Right forelimb (tissue), 1 donor: ENCODE data around the gene EEFSEC.

Source experiments
- DNase-seq: peaks from one replicate; pipeline ENCODE4 v3.0.0-alpha.2; 2018

The EEFSEC gene, protein sequence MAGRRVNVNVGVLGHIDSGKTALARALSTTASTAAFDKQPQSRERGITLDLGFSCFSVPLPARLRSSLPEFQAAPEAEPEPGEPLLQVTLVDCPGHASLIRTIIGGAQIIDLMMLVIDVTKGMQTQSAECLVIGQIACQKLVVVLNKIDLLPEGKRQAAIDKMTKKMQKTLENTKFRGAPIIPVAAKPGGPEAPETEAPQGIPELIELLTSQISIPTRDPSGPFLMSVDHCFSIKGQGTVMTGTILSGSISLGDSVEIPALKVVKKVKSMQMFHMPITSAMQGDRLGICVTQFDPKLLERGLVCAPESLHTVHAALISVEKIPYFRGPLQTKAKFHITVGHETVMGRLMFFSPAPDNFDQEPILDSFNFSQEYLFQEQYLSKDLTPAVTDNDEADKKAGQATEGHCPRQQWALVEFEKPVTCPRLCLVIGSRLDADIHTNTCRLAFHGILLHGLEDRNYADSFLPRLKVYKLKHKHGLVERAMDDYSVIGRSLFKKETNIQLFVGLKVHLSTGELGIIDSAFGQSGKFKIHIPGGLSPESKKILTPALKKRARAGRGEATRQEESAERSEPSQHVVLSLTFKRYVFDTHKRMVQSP

DNA sequence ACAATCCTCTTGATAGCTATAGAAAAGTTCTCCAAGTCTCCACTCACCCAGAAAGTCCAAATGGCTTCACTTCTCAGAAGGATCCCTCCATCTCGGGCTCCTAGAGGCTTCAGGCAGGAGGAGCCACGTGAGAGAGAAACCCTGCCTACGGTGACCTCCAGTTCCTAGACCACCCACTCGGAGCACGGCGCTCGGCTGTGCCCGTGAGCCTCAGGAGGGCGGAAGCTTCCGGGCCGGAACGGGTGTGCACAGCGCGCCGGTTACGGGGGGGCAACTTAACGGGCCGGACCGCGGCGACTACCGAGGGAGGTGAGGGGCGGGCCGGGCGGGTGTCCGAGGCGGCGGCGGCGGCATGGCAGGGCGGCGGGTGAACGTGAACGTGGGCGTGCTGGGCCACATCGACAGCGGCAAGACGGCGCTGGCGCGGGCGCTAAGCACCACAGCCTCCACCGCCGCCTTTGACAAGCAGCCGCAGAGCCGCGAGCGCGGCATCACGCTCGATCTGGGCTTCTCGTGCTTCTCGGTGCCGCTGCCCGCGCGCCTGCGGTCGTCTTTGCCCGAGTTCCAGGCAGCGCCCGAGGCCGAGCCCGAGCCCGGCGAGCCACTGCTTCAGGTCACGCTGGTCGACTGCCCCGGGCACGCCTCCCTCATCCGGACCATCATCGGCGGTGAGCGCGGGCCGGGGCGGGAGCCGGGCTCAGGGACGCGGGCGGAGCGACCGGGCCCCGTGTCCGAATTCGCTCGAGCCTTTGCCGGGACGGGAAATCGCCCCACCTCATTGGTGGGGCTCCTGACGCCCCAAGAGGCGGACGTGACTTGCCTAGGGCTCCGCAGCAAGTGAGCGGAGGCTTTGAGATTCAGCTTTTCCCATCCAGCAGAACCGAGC, at the start of gene EEFSEC:
Gene EEFSEC, plus strand, starts transcription at position 326 of the 886 bp plus-strand sequence. Its CDS starts 27 bp downstream, at position 353.
- peak; percentile 91 for DNase-seq

DNA sequence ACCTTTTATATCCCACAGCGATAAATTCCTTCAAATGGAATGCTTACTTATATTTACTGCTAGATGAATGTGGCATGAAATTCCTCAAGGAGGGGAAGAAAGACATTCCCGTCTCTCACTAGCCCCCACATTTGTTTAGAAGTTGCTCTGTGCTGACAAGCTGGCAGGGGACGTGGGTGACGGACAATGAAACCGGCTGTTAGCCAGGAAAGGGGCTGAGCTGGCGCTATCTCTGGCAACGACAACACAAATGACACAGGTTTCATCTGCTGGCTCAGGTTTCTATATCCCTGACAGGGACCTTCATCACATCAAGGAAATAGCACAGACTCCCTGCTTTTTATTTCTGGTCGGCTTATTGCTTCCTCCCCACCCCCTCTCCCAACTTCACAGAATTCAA, 45.4 kb upstream of the EEFSEC start:
- no peak for DNase-seq

DNA sequence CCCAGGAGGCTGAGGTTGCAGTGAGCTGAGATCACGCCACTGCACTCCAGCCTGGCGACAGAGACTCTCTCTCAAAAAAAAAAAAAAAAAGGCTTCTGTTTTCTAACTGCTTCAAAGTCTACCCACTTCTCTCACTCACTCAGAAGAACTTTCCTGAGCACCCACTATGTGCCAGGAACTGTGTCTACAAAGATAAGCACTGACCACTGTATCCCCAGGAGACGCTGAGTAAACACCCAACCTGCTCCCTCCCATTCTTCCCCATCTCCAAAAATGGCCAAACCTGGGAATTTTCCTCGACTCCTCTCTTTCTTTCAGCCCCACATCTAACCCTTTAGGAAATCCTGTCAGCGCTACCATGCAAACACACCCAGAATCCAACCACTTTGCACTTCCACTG, 42.1 kb upstream of the EEFSEC start:
- no peak for DNase-seq

DNA sequence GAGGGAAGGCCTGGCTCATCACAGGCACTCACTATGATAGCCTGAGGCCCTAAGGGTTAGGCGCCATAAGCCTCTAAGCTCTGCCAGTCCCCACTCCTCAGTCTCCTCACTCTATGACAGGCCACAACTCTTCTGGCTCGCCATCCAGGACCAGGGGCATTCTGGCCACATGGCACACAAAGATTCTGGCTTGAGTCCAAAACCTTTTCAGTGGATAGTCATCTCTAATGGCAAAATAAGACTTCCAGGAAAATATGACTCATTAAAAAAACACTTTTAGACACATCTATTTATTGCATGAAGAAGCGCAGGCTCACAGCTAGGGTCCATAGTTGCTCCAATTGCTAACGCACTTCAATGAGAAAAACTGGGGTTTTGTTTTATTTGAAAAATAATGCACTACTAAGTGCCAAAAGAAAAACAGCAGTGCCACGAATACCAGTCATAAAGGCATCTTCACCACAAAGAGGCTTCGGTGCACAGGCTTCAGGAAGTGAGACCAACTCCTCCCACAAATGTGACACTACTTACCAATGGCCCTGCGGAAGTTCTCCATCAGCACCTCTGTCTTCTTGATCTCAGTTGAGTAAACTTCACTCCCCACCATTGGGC, 40.8 kb upstream of the EEFSEC start:
- no peak for DNase-seq

DNA sequence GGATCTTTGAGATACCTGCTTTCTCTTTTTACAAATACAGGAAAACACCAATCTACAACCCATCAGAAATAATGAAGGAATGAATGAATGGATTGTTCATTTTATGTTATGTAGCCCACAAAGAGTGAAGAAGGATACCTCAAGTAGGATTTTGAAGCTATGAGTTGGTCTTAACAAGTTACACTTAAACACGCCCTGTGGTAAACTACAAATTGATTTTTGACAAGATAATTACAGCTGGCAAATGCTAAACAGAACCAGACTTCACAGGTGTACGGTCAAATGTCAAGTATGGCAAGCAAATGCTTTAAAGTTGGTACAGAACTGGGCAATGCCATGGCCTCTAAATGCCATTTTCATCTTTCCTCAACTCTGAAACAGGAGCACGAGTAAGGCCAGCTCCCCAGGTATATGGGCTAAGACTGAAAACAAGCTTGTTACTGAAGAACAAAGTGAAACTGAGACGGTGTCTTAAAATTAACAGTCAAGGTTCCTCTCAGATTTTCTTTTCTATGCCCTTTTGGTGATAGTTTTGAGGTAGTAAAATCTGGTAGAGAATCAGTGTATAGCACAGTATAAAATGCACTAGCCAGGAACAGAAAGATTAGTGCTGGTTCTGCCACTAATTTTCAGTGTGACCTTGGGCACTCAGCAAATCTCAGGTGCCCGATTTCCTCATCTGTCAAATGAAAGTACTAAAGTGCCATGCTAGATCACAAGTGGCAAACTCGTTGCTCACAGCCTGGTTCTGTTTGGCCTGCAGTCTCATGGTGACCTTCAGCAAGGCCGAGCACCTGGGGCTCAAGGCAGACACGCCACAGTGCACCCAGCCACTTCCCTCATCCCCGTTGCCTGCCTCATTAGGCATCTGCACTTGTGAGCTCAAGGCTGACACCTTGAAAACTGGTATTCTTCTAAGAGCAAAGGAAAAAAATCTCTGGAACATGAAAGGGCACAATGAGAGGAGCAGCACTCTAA, 39.2 kb upstream of the EEFSEC start:
- no peak for DNase-seq

DNA sequence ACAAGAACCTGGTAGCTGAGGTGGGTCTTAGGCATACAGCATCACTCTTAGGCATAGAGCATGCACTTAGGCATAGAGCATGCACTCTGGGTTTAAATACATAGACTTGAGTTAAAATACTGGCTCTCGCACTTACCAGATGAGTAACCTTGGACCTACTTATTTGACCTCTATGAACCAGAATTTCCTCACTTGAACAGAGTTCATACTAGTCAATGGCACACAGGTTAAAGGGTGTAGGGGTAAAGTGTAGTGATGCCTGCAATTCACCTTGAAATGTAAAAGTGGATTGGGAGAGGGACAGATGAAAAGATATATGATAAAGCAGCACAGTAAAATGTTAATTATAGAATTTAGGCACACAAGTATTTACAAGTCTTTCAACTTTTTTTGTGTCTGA, 31.3 kb upstream of the EEFSEC start:
- DNase-seq, result no peak

DNA sequence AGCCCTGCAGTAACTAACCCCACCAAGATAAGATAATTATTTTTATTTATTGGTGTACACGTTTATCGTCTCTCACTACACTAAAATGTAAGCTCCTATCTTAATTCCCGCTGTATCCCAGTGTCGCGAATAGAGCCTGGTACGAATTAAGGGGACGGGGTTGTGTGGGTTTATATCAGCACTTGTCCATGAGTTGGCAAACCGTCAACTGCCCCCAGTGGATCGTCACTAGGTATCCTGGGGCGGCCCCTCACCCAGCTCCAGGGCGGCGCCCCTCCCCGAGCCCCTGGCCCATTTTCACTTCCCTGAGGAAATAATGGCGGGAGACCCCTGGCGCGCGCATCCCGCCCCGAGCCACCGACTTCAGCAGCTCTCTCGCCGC, 30.1 kb upstream of the EEFSEC start:
- DNase-seq, result no peak

DNA sequence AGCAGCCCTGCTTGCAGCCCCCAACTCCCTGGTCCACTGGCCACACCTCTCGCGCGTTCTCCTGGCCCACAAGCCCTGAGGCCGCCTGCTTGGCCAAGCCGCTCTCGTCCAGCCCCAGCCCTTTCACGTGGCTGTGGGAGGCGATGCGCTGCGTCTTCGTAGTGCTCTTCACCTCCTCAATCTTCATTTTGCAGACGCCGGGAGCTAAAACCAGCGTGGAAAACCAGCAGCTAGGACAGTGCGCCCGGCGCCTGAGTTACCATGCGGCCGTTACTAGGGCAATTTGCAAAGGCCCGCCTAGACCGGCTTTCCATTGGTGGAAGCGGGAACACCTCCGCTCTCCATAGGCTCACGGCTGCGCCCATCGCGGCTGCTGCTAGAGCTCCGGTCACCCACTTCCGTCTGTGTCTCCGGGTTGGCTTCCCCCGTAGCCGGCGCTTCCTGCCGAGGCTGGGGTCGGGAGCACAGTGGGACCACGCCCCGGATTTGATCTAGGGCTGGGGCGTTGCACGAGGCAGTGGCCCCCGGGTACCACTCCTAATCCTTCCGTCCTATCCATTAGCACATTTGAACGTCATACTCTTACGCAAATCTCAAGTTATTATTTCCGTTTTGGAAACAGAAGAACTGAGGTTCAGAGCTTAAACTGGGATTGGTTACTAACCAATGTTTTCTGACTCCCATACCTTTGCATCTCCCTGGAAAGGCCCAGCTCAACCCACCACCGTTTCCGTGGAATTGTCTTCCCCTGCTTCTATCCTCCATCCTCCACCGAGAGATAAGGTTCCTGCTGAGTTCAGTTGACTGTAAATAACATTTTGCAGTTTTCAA, 29.5 kb upstream of the EEFSEC start, which contains the start of gene RUVBL1:
Gene RUVBL1, minus strand, starts transcription at position 275 of the 831 bp plus-strand sequence. Its CDS starts 88 bp downstream, at position 187.
- DNase-seq, result peak; percentile 98

DNA sequence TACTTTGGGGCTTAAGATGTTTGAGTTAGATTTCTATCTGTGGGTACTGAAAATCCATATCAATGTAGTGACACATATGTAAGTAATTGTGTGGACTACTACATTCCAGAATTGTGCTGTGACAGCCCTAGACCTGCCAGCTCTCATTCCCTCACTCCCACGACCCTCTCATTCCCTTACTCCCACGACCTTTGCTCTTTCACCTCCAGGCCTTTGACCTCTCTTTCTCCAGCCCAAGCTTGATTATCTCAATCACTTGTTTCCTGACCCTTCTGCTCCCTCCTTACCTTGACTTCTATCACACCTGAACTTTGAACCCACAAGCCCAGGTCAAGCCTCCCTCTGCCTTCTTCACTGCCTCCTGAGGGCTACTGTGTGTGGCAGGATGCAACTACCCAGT, 26.0 kb upstream of the EEFSEC start:
- DNase-seq, result no peak

DNA sequence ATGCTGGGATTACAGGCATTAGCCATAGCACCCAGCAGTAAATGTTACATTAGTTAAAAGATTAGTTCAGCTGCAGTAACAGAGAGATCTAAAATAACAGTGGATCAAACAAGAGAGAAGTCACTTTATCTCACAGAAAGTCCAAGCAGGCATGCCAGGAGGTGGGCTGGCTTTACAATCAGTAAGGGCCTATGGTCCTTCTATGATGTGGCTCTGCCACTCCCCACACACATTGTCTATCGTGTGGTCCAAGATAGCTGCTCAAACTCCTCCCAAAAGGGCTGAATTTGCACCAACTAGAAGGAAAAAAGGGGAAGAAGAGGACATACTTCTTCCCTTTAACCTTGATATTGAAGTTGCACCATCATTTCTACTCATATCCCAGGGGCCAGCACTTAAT, 25.0 kb upstream of the EEFSEC start:
- DNase-seq, result no peak

DNA sequence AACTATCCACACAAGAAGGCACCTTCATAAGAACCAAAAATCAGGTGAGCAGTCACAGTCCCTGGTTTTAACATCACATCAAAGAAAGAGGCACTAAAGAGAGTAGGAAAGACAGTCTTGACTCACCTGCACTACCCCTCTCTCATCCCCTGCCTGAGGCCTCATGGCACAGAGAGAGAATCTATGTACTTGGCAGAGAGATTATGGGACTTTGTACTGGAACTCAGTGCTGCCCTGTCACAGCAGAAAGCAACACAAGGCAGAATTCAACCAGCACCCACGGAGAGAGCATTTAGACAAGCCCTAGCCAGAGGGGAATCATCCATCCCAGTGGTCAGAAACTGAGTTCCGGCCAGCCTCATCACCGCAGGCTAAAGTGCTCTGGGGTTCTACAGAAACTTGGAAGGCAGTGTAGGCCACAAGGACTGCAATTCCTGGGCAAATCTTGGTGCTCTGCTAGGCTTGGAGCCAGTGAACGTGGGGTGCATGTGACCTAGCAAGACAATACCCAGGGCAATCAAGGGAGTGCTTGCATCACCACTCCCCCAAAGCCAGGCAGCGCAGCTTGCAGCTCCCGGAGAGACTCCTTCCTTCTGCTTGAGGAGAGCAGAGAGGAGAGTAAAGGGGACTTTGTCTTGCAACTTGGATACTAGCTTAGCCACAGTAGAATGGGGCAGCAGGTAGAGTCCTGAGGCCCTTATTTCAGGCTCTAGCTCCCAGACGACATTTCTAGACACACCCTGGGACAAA, 21.2 kb upstream of the EEFSEC start:
- no peak for DNase-seq

DNA sequence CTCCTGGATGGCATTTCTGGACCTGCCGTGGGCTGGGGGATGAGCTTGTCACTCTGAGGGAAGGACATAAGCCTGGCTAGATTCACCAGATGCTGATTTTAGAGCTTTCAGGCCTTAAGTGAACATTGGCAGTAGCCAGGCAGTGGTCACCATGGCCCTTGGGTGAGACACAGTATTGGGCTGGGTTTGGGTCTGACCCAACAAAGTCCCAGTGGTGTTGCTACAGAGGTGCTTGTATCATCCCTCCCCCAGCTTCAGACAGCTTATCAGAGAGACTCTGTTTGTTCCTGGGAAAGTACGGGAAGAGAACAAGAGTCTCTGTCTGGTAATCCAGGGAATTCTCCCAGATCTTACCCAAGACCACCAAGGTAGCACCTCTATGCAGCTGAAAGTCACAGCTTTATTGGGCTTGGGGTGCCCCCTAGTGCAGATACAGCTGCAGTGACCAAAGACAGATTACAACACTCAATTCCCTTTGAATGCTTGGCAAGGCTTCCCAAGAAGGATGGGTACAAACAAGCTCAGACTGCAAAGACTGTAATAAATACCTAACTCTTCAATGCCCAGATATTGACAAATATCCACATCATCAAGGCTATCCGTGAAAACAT, 19.9 kb upstream of the EEFSEC start:
- no peak for DNase-seq

DNA sequence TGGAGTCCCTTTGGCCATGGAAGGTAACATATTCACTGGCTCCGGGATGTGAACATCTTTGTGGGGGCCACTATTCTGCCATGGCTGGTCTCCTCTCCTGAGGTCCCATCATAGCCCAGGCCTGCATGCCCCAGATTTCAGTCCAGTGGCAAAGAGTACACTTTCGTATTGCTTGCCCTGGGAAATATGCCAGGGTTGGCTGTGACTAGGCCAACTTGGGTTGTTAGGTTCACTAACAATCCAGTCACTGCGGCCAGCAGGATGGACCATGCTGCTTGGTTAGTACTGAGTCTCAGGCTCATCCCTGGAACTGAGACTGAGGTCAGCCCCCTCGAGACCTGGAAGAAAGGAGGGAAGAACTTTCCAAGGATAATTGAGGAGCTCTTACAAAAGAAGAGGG, 9.8 kb upstream of the EEFSEC start:
- DNase-seq, result no peak

DNA sequence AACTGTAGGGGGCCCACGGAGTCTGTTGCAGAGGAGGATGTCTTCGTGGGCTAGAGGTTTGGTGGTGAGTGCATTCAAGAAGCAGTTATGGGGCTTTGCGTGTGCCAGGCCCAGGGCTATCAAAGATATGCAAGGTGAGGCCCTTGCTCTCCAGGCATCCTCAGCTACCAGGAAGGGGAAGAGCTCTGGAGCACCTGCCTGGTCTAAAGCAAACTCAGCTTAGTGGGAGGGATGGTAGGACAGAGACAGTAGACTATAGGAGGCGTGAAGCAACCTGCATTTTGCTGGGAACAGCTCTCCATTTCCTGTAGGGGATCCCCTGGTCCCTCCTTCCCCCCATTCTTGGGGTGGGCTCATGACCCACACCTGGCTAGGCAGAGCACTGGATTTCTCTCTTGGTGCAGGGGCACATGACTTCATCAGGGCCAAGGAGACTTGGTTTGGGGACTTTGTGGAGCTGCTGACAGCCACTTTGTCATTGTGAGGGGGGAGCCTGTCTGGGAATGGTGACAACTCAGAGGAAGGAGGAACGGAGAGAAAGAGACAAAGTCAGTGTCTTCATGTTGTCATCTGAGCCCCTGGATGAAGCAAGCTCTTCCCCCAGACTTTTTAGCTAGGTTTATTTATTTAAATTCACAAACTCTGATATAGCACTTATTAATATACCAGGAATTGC, 8.6 kb upstream of the EEFSEC start:
- DNase-seq, result no peak

DNA sequence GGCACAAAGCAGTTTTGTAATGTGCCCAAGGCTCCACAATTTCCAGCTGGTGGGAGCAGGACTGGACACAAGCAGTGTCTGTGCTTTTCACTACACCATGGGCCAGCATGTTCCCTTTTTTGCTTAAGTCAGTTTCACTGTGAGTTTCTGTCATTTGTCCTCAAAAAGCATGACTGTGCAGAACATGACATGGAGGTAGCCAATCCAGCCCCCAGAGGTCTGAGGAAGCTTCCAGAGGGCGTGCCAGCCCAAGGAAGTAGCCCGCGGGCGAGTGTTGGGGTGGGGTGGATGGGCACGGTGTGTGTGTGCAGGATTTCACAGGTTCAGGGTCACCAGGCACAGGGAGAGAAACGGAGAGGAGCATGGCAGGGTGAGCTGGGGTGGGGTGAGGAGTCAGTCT, 8.0 kb upstream of the EEFSEC start:
- DNase-seq, result no peak

DNA sequence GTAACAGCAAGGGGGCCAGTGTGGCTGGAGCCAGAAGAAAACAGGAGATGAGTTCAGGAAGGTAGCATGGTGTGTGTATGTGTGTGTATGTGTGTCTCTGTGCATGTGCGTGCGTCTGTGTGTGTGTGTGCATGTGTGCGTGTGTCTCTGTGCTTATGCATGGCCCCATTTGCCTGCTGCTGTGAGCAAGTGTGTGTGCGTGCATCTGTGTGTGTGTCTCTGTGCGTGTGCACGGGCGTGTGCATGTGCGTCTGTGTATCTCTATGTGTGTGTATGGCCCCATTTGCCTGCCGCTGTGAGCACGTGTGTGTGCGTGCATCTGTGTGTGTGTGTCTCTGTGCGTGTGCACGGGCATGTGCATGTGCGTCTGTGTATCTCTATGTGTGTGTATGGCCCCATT, 7.1 kb upstream of the EEFSEC start:
- DNase-seq, result no peak

DNA sequence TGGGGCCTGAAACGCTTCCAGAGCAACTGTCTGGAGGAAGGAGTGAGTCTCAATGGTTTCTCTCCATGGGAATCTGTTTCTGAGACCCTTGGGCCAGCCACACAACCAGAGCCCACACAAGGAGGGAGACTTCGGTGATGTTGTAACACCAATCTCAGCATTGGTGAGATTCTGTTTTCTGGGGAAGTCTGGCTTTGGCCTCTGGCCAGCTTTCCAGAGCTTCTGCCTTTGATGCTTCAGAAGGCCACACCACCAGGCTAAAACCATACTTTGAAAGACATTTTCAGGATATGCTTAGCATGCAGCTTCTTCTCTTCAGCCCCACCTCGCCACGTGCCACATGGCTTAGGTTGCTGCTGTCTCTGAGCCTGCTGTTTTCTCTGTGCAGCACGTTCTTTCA, 3.6 kb upstream of the EEFSEC start:
- DNase-seq, result no peak

DNA sequence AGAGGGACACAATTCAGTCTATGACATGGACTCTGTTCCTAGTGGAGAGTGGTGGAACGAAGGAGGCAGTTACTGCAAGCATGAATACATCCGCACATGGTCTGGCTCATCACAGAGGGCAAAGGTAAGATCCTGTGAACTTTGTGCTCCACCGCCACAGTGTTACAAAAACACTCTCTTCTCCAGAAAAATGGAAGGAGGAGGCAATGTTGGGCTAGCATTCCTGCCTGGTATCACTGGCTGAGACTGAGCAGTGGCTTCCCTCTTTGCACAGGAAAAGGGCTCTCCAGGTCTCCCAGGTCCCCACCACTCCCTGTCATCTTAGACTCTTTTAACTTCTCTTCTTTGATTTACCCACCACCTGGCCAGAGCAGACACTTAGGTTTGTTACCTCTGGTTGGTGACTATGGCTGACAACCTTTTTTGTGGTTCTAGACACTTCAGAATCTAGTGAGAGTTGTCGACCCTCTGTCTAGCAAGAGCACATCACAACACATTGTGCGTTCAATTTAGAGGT, 1.5 kb upstream of the EEFSEC start:
- DNase-seq, result no peak
